NCI-H345 (cell line): ENCODE measurements around the gene ENTPD1.
"Not testable (repeated sequence)": the region's sequence is repeated elsewhere in the genome, so short reads cannot be mapped to it uniquely, and the experiment has no call there.

Source experiments
- DNase-seq: peaks from one replicate; lab custom pipeline; 2025; lab: John Stamatoyannopoulos, UW

Gene ENTPD1

GRCh38 chr10:95758351-95759025, 2.5 kb downstream of the ENTPD1 start:
- no peak for DNase-seq

- no peak for DNase-seq
Measured at GRCh38 chr10:95759233-95759826, 3.4 kb downstream of the ENTPD1 start.

- no peak for DNase-seq
Measured at GRCh38 chr10:95761939-95762492, 6.1 kb downstream of the ENTPD1 start.

GRCh38 chr10:95767884-95768556, 12.1 kb downstream of the ENTPD1 start:
- no peak for DNase-seq

DNA sequence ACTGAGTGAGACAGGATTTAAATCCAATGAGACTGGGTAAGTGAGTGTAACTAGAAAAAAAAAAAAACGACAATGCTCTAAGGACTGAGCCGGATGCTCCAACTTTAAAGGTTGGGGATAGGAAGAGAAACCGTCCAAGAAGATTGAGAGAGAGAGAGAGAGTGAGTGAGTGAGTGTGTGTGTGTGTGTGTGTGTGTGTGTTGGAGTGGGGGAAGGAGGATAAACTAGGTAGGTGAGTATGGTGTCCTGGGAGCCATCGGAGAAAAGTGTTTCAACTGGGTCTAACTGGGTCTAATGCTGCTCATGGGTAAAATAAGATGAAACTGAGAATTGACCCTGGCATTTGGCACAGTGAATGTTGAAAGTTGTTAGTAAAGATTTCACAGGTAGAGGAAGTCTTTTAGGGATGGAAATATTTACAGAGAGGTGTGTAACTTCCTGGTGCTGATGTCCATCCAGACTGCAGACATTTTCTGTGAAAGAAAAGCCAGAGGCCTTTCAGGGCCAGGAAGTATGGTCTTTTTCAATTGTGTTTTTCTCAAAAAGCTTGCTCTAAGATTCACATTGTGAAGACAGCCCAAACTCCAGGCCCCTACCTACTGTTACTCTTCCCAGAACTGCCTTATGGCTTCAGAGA, 14.2 kb downstream of the ENTPD1 start:
- DNase-seq, result no peak

GRCh38 chr10:95773454-95773853, 17.5 kb downstream of the ENTPD1 start:
- DNase-seq, result not testable (repeated sequence)

- not testable (repeated sequence) for DNase-seq
Measured at GRCh38 chr10:95777638-95778037, 21.7 kb downstream of the ENTPD1 start.

GRCh38 chr10:95782318-95782717, 26.4 kb downstream of the ENTPD1 start:
- DNase-seq, result no peak

GRCh38 chr10:95783741-95784140, 27.8 kb downstream of the ENTPD1 start:
- no peak for DNase-seq

DNA sequence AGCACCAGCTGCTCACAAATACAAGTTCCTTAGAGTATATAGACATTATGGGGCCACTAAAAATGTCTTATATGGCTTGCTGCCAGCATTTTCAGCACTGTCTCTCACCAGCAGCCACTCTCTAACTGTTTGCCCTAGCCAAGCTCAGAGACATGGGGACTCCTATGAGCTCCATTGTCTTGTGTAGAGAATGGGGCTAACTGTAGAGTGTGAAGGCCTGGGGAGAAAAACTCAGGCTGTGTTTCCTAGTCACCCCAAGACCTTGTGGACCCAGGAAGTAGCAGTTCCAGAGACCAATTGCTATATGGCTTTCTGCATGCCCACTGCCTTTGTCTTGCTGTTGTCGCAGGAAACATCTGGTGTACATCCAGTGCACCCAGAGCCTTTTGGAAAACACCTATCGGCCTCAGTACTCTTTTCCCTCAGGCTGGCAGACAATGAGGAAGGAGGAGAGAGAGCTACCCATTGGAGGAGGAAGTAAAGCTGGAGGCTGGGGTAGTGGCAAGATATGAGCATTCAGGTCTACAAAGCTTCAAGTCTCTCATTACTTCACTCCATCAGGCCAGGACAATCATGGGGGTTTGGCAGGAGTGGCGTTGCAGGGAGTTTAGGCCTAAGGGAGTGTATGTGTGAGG, 28.4 kb downstream of the ENTPD1 start:
- DNase-seq, result no peak

DNA sequence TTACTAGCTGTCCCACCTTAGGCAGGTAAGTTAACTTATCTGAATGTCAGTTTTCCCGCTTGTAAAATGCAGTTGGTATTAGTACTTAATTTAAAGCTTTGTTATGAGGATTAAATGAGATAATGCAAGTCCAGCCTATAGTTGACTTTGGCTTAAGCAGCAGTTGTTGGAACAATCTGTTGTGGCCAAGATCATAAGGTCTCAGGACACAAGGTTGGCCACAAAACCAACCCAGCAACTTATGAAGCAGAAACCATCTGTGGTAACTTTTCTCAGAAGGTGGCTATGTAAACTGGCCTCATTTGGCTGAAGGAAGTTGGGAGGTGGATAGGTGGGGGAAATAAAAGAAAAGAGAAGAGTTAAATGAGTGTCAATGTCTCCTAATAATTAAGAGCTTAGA, 29.4 kb downstream of the ENTPD1 start:
- DNase-seq, result no peak

- DNase-seq, result no peak
Measured at GRCh38 chr10:95785942-95786669, 30.1 kb downstream of the ENTPD1 start.

- DNase-seq, result no peak
Measured at GRCh38 chr10:95787447-95787846, 31.5 kb downstream of the ENTPD1 start.

- DNase-seq, result no peak
Measured at GRCh38 chr10:95788830-95789229, 32.9 kb downstream of the ENTPD1 start.

DNA sequence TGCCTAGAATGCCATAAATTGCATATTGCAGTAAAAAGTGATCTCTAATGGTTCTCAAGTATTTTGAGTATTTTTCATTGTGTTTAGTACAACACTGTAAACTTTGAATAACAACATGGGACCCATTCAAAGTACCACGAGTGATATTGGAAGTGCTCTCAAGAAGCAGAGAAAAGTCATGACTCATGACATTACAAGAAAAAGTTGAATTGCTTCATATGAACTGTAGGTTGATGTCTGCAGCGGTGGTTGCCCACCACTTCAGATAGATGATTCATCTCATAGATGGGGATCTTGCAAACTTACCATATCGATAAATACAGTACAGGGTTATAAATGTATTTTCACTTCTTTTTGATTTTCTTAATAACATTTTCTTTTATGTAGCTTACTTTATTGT, 33.9 kb downstream of the ENTPD1 start:
- no peak for DNase-seq

DNA sequence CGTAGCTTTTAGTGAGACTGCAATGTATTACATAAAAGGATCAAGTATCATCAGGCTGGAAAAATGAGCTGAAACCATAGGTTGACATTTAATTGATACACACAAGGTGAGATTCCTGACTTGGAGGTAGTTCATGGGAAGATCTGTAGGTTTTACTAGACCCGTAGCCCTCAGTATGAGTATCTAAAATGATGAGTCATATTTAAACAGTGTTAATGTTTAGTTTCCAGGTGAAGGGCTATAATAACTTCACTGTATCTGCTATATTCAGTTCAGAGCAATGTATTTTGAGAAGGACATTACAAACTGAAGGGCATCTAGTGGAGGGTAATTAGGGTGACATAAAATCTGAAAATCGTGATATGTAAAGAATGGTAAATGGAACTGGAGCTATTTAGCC, 35.0 kb downstream of the ENTPD1 start:
- no peak for DNase-seq

GRCh38 chr10:95791425-95791979, 35.5 kb downstream of the ENTPD1 start:
- DNase-seq, result no peak

DNA sequence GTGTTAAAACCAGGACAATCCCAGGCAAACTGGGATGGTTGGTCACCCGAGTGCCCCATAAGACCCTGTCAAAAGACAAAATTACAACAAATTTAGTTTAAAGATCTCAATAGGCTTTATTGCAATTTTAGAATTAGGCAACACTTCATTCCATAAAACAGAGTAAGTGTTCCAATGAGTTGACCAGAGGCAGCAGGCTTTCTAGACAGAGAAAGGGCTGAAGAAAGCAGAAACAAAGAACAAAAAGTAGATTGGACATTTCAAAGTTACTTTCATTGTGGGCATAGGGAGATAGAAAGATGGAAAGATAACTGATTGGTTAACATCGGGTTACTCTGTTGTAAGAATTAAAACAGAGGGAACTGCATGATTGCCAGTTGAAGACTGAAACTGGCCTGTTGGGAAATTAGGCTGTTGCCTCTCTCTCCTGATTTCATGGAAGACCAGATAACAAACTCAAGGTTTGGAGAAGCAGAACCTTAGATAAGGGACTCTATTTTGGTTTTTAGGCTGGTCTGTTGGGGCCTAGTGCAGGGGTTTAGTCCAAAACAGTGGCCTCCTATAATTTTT, 36.3 kb downstream of the ENTPD1 start:
- no peak for DNase-seq

- no peak for DNase-seq
Measured at GRCh38 chr10:95792874-95793285, 36.9 kb downstream of the ENTPD1 start.

- DNase-seq, result no peak
Measured at GRCh38 chr10:95793401-95794045, 37.6 kb downstream of the ENTPD1 start.
